ENCODE results near the gene SOX5.

- no peak for TF ChIP-seq CTCF (IDR thresholded peaks at IDR 0.05)
- no peak for TF ChIP-seq POLR2A (IDR thresholded peaks at IDR 0.05)
These were observed 181.6 kb downstream of the SOX5 start for GRCh38 chr12:23767834-23768233.
